Brain microvascular endothelial cell (primary cell): Measurements from ENCODE around the gene GNG7.
"Not testable (repeated sequence)": the region's sequence is repeated elsewhere in the genome, so short reads cannot be mapped to it uniquely, and the experiment has no call there.

ENCODE experiments used
- DNase-seq: peaks from one replicate; pipeline ENCODE4 v3.0.0-alpha.2; 2020
- H3K27ac ChIP-seq: fragments of 250-450 bp; sonication (Bioruptor Pico); 2 replicates; pipeline ENCODE4 v1.5.1; 2020; ENCODE audit warnings: mild to moderate bottlenecking, moderate library complexity
- H3K27me3 ChIP-seq: fragments of 250-450 bp; sonication (Bioruptor Pico); replicated peaks from 2 replicates; pipeline ENCODE4 v1.5.1; 2020; ENCODE audit warnings: mild to moderate bottlenecking
- H3K36me3 ChIP-seq: fragments of 250-450 bp; sonication (Bioruptor Pico); replicated peaks from 2 replicates; pipeline ENCODE4 v1.5.1; 2020; ENCODE audit warnings: mild to moderate bottlenecking
- H3K4me3 ChIP-seq: 2 replicates; pipeline ENCODE4 v1.5.1; 2011; ENCODE audit warnings: low read depth, mild to moderate bottlenecking, control low read depth, low read length, moderate library complexity
- CTCF ChIP-seq: IDR thresholded peaks from 2 replicates; pipeline ENCODE4 v1.5.1; 2011; ENCODE audit warnings: low read depth, mild to moderate bottlenecking, moderate library complexity, low read length, control low read depth, inconsistent platforms; ENCODE audit errors: missing control alignments
- in situ Hi-C: cut with HindIII; loops from 2 replicates; pipeline ENCODE4 v1.10.0; 2017; ENCODE audit warnings: low sequenced_read_pairs, low pct_ligation_motif_present

GNG7 gene

GRCh38 chr19:2650515-2650914 lies 52.0 kb downstream of the GNG7 start:
- H3K27ac ChIP-seq, result no peak overlapping the region

GRCh38 chr19:2648528-2648937 lies 54.0 kb downstream of the GNG7 start:
- TF ChIP-seq CTCF, result peak; percentile 84
- peak; percentile 74 for DNase-seq
- Histone ChIP-seq H3K4me3 (no peak overlapping the region), H3K27me3 (no peaks in the 10 kb centered on the region), H3K27ac (no peak overlapping the region), H3K36me3 (no peaks in the 10 kb centered on the region)
- in situ Hi-C loops, result no loop called here

More at GRCh38 chr19:2650515-2650914, 52.0 kb downstream of the GNG7 start:
- no peak for DNase-seq
- Histone ChIP-seq H3K4me3 (no peak overlapping the region), H3K27me3 (peaks cover 2% of the 10 kb centered on the region), H3K36me3 (no peaks in the 10 kb centered on the region)
- in situ Hi-C loops, result no loop called here
- no peak for TF ChIP-seq CTCF

- H3K27me3 ChIP-seq, result no peaks in the 10 kb centered on the region
- DNase-seq, result no peak
- no peak for TF ChIP-seq CTCF
- H3K36me3 ChIP-seq, result no peaks in the 10 kb centered on the region
- H3K4me3 ChIP-seq, result no peak overlapping the region
- in situ Hi-C loops, result no loop called here
- no peak overlapping the region for H3K27ac ChIP-seq
These were observed 54.4 kb downstream of the GNG7 start for GRCh38 chr19:2648099-2648498.

GRCh38 chr19:2646866-2647535 lies 55.5 kb downstream of the GNG7 start:
- Histone ChIP-seq H3K27me3 (no peaks in the 10 kb centered on the region), H3K36me3 (no peaks in the 10 kb centered on the region), H3K27ac (no peak overlapping the region), H3K4me3 (no peak overlapping the region)
- no peak for DNase-seq
- TF ChIP-seq CTCF, result no peak
- in situ Hi-C loops, result no loop called here

GRCh38 chr19:2645826-2646225 lies 56.7 kb downstream of the GNG7 start:
- Histone ChIP-seq H3K27ac (no peak overlapping the region), H3K36me3 (no peaks in the 10 kb centered on the region), H3K27me3 (no peaks in the 10 kb centered on the region), H3K4me3 (no peak overlapping the region)
- no peak for TF ChIP-seq CTCF
- in situ Hi-C loops, result no loop called here
- DNase-seq, result no peak

- H3K27me3 ChIP-seq, in situ Hi-C loops, DNase-seq, H3K4me3 ChIP-seq, H3K36me3 ChIP-seq, H3K27ac ChIP-seq: not testable (repeated sequence)
These were observed 59.3 kb downstream of the GNG7 start for GRCh38 chr19:2643123-2643737.
